SKM-1 (cell line): ENCODE measurements around the gene NHERF2.

Experiments
- DNase-seq: peaks from one replicate; lab custom pipeline; 2025; ENCODE audit not compliant: unreplicated experiment; lab: John Stamatoyannopoulos, UW

NHERF2 gene

DNA sequence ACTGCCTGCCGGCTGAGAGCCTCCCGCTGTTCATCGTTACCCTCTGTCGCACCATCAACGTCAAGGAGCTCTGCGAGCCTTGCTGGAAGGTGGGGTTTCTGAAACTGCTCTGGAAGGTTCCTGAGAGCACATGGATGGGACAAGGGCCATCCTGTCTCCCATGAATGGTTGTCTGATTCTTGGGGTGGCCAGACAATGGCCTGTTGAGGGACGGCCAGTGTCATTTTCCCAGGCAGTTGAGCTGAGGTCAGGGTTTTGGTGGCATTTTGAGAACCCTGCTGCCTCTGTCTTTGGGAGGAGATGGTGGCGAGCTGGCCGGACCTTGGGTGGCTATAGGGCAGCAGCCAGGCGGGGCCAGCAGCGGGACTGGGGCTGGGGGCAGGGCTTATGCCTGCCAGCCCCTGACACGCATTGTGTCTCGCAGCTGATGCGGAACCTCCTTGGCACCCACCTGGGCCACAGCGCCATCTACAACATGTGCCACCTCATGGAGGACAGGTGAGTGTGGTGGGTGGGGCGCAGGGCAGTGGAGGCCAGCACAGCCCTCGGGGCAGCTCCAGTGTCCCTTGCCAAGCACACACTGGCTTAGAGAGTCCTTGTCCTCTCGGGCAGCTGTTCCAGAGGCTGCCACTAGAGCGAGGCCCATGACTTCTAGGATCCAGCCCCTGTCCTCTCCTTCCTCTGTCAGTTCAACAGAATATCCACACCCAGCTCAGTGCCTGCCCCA, 30.1 kb downstream of the NHERF2 start:
- DNase-seq: no peak

- no peak for DNase-seq
These were observed 30.7 kb downstream of the NHERF2 start for GRCh38 chr16:2057438-2057837.

DNA sequence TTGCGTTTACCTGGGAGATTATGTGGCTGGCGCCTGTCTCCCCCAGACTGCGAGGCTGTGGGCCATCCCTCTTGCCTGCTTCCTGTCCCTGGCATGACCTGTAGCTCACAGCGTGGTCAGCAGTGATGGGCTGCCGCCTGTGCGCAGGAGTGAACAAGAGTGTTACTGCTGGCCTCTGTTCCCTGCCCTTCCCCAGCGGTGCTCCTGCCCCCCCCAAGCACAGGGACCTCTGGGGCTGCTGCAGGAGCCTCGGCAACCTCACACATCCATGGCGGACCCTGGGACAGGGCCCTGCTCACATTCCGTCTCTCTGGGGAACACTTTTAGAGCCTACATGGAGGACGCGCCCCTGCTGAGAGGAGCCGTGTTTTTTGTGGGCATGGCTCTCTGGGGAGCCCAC, 31.7 kb downstream of the NHERF2 start:
- DNase-seq: no peak

GRCh38 chr16:2058872-2059271, 32.2 kb downstream of the NHERF2 start:
- no peak for DNase-seq

- DNase-seq: no peak
These were observed 33.6 kb downstream of the NHERF2 start for GRCh38 chr16:2060346-2060745.

- no peak for DNase-seq
These were observed 34.3 kb downstream of the NHERF2 start for GRCh38 chr16:2061023-2061422.

GRCh38 chr16:2061526-2061925, 34.8 kb downstream of the NHERF2 start:
- DNase-seq: no peak

DNA sequence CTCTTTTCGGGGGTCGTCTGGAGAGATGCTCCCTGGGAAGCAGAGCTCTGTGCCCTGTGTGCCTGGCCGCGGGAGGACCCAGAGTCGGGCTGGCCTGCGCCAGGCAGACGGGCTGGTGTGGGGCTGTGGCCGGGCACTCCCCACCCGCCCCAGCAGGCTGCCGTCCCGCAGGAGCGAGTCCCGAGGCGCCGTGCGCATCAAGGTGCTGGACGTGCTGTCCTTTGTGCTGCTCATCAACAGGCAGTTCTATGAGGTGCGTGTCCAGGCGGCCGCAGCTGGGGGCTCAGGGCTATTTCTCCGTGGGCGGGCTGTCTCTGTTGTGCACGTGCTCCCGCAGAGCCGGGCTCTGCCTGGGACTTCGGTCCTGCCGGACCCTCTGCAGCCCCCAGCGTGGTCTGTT, 36.1 kb downstream of the NHERF2 start:
- DNase-seq: no peak

DNA sequence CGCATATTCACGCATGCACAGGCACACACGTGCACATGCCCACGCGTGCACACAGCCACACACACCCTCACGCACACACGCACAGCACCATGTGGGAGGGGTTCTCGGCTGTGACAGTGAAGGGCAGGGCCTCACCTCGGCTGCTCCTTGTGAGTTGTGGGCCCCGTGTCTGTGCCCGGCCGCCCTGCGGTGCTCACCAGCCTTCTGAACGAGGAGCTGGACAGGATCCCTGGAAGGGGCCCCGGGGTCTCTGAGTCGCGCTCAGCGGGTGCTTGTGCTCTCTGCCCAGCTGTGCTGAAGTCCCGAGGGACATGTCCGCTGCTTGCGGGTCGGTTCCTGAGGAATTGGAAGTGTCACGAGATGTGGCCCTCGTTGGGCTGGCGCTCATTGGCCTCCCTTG, 37.2 kb downstream of the NHERF2 start:
- DNase-seq: no peak

DNA sequence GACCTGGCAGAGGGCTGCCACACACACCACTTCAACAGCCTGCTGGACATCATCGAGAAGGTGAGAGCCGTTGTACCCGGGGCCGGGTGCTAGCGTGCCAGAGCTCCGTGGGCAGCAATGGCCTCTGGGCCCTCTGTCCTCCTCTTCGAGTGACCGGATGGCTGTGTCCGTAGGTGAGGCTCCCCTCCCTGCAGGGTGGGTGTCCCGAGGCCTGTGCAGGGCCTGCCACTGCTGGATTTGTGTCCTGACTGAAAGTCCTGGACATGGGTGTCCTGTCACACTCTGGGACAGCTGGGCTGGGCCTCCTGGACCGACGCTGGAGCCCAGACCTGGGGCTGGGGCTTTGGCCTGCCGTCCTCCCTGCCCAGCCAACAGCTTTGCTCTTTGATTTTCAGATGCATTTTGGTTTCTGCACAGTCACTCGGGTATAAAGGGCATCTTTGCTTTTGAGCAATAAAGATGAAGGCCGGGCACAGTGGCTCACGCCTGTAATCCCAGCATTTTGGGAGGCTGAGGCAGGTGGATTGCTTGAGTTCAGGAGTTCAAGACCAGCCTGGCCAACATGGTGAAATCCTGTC, 37.8 kb downstream of the NHERF2 start:
- no peak for DNase-seq

- no peak for DNase-seq
These were observed 39.4 kb downstream of the NHERF2 start for GRCh38 chr16:2066139-2066538.

- no peak for DNase-seq
These were observed 44.1 kb downstream of the NHERF2 start for GRCh38 chr16:2070576-2071453.

DNA sequence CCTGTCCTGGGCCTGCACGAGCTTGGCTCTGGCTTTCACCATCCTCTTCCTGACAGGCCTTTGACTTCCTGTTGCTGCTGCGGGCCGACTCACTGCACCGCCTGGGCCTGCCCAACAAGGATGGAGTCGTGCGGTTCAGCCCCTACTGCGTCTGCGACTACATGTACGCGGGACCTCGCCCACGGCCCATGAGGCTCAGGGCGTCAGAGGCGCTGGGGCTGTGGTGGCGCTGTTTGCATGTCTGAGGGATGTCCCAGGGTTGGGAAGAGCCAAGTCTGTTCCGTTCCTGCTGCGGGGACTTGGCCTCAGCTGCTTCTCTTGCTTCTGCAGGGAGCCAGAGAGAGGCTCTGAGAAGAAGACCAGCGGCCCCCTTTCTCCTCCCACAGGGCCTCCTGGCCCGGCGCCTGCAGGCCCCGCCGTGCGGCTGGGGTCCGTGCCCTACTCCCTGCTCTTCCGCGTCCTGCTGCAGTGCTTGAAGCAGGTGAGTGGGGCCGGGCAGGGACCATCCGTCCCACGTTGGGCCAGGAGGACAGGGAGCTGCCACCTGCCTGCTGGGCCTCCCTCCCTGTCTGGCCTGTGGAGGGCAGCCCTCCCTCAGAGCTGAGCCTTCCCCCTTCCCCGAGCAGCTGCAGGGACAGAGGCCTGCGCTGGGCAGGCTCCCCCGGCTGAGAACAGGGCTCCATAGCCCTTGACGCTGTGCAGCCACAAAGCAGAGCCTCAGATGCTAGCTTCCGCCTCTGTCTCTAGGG, 44.9 kb downstream of the NHERF2 start:
- DNase-seq: no peak

DNA sequence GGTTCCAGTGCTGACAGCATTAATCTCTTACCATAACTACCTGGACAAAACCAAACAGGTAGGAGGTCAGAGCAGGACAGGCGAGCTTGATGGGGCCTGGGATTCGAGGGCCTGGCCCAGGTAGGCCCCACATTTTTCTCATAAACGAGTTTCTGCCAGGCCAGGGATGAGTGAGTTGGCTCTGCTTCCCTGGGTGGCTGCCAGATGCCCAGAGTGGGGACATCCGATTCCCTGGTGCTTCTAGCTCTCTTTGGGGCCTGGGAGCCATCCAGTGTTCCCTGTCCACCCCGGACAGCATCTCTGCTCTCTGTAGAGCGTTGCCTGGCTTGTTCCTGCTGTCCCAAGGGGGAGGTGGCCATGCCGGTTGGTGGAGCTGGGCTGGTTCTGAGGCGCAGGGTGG, 46.2 kb downstream of the NHERF2 start:
- no peak for DNase-seq

- no peak for DNase-seq
These were observed 47.4 kb downstream of the NHERF2 start for GRCh38 chr16:2074071-2074470.

DNA sequence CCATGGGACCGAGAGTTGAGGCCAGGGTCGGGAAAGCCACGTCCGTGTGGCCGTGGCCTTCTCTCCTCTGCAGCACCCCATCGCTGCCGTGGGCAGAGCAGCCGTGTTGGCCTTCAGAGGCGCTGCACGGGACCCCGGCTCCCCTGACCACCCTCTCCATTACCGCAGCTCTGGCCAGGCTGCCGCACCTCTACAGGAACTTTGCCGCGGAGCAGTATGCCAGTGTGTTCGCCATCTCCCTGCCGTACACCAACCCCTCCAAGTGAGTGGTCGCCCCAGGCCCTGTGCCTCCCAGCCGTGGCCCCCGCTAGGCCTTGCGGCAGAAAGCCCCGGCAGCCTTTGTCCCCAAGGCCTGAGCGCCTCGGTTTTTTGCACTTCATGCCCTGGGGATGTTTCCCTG, 48.9 kb downstream of the NHERF2 start:
- no peak for DNase-seq

- no peak for DNase-seq
These were observed 49.6 kb downstream of the NHERF2 start for GRCh38 chr16:2076072-2076865.

DNA sequence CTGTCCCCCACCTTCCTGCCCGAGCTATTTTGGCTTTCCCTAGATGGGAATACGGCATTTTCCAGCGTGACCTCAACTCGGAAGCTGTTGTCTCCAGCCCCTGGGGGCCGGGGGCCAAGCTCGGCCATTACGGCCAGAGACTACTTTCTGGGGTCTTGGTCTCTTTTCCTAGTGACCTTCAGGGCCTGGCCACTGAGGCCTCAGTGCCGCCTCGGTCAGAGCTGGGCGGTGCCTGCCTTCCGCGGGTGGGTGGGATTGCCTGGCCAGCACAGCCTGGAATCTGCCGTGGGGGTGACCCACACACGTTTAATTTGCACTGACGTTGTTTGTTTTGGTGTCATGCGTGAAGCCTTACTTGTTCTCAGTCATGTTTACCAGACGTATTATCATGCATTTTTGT, 50.3 kb downstream of the NHERF2 start:
- no peak for DNase-seq

- no peak for DNase-seq
These were observed 51.0 kb downstream of the NHERF2 start for GRCh38 chr16:2077696-2078095.

GRCh38 chr16:2078096-2078495, 51.4 kb downstream of the NHERF2 start:
- DNase-seq: no peak

DNA sequence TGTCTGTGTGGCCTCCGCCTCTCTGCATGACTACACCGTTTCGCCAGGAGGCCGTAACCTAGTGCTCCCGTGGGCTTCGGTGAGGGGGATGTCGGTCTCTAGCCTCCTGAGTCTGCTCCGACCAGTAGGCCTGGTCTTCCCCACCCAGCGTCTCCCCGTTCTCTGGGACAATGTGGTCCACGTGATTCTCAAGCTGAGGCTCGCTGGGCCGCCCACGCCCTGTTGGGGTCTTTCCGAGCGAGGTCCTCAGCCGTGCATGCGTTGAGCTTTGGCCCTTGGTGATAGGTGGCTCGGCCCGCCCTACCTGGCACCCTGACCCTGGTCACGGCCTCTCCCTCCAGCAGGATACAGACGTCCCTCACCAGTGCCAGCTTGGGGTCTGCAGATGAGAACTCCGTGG, 52.0 kb downstream of the NHERF2 start:
- no peak for DNase-seq
